GM21381 (cell line): ENCODE data around the gene HENMT1.

ENCODE experiments used
- ATAC-seq: cut with Tn5 transposase; IDR thresholded peaks from one replicate; pipeline ENCODE4 v1.9.1; 2021; ENCODE audit warnings: mild to moderate bottlenecking, moderate library complexity; ENCODE audit not compliant: unreplicated experiment

The HENMT1 gene

GRCh38 chr1:108634521-108634920, 26.4 kb downstream of the HENMT1 start:
- ATAC-seq, result no peak

DNA sequence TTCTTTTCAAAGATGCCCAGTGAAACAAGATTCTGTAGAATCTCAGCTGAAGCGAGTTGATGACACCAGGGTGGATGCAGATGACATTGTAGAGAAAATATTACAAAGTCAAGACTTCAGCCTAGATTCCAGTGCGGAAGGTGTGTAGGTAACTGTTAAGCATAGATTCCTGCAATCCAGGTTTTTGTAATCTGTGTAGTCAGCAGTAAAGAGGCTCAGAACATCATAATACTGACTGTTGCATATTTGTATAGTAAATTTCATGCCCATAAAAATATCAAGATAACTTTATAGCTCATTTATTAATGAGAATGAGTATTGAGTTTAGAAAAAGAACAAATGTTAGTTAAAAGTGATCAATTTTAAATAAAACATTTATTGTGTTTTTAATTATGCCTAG, 32.2 kb downstream of the HENMT1 start:
- ATAC-seq, result no peak

DNA sequence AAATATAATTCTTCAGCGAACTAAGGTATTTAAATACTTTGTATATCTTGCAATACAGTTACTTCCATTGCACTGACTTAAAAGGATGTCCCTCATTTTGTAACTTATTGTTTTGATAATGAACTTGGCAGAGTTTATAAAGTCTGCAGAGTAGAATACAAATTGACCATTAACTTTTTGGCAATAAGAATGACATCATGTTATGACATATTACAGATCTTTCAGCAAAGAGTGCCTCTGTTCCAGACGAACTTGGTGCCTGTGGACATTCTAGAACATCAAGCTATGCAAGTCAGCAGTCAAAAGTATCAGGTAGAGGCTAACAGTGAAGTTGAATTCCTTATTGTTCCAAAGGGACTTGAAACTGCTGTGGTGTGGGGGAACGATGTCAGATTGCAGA, 32.9 kb downstream of the HENMT1 start:
- no peak for ATAC-seq

- no peak for ATAC-seq
Measured at GRCh38 chr1:108627256-108627655, 33.6 kb downstream of the HENMT1 start.

GRCh38 chr1:108624069-108624468, 36.8 kb downstream of the HENMT1 start:
- no peak for ATAC-seq

DNA sequence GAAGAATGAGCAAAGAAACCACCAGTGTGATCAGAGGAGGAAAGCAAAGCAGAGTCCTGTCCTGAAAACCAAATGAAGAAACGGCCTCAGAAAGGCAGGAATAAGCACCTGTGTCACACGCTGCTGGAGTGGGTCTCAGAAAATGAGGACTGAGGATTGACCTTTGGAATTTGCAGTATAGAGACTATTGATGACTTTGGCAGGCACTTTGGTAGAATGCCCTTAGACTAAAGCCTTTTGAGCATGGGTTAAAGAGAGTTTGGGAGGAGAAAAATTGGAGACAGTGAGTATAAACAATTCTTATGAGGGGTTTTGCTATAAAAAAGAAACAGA, 43.2 kb downstream of the HENMT1 start:
- no peak for ATAC-seq

DNA sequence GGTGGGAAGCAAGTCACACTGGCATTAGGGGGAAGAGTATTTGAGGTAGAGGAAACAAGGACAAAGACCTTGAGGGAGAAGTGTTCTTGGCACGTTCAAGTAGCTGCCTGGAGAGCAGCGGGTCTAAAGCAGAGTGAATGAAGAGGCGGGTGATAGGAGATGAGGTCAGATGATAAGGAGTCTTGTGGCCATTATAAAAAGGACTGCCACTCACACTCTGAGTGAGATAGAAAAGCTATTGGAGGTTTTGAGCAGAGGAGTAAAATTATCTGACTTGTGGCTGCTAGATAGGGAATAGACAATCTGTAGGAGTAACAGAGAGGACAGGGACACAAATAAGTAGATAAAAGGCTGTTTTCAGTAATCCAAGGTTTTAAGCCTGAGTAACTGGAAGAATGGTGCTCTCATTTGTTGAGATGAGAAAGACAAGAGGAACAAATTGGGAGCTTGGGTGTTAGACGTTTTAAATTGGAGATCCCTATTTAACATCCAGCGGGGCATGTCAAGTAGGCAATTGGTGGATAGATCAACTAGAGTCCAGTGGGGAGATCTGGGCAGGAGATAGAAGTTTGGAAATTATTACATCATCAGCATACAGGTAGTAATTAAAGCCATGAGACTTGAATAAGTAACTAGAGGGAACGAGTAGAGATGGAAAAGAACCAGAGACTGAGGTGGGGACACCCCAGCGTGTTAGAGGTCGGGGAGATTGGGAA, 43.7 kb downstream of the HENMT1 start:
- ATAC-seq, result no peak

- no peak for ATAC-seq
Measured at GRCh38 chr1:108615544-108615943, 45.3 kb downstream of the HENMT1 start.

- no peak for ATAC-seq
Measured at GRCh38 chr1:108612496-108612895, 48.4 kb downstream of the HENMT1 start.

DNA sequence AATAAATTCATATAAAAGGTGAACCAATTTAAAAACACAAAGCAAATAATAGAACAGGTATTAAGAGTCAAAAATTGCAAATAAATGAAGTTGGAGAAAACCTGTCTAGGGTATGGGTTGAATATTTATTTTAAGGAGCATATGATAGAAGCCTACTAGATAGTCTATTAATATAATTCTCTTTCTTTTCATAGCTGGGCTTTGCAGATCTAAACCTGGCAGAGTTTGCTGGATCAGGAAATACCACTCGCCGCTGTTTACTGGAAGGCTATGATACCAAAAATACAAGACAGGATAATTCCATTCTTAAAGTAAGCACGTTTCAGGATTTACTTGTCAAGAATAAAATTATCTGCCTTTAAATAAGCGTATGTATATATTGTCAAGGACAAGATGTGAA, 48.9 kb downstream of the HENMT1 start:
- no peak for ATAC-seq

DNA sequence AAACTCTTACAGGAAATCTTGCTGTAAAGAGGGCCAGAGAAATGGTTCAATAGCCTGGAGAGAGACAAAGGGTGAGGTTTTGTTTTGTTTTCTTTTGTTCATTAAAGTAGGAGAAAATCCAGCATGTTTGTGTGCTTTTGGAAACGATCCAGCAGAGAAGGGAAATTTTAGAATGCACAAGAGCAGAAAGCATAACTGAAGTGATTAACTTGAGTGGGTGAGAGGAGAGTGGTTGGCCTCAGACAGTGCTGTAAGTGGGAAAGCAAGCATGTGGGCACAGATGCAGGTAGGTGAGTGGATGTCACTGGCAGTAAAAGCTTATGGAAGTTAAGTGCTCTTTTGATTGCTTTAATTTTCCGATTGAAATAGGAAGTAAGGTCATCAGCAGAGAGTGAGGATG, 50.8 kb downstream of the HENMT1 start:
- no peak for ATAC-seq

- ATAC-seq, result no peak
Measured at GRCh38 chr1:108609483-108610049, 51.3 kb downstream of the HENMT1 start.

- ATAC-seq, result no peak
Measured at GRCh38 chr1:108606478-108606877, 54.4 kb downstream of the HENMT1 start.

GRCh38 chr1:108605633-108606032, 55.3 kb downstream of the HENMT1 start:
- ATAC-seq, result no peak

GRCh38 chr1:108601708-108602410, 59.0 kb downstream of the HENMT1 start:
- ATAC-seq, result no peak

DNA sequence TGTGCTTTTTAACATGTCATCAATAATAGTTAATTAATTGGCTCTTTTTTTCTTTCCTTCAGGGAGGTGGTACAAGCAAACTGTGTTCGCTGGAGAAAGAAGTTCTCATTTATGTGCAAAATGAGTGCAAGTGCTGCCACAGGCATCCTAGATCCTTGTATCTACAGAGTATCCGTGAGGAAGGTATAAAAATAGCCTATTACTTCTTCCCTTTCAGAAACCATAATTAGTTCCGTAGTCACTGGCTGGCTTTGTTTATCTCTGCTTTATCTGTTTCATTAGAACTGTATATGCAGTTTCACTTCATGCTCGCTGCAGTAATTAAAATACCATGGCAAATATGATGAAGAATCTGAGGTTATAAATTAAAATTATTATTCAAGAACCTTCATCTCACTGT, 60.4 kb downstream of the HENMT1 start:
- no peak for ATAC-seq

DNA sequence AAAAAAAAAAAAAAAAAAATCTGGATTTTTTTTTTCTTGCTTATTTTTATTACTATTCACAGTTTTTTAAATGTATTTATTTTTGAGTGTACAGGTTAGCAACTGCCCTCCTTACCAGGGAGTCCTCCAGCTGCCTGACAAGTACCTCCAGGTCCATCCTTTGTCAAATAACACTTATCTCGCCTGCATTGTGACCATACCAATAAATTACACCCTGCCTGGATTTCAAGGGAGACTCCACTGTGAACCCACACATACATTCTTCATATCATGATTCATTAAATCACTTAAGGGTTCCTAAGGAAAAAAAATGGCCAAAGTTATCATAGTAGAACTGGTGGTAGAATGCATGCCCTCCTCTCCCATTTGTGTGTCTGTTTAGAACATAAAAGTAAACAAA, 62.6 kb downstream of the HENMT1 start:
- no peak for ATAC-seq
